ENCODE results near the gene RPN2. TPM values are rescaled to one million over a fixed set of nuclear protein-coding genes. Genes with fewer than 3 reads are reported as not detected.

Gene RPN2
- total and polyA plus RNA-seq, 10 of the 15 experiments (the other 5 are each of a cell fraction or from before 2014, with no cell fraction given): 148 to 365 (median 228) TPM

- TF ChIP-seq MLLT1 (IDR thresholded peaks at IDR 0.05) (no peak), NFYB (IDR thresholded peaks at IDR 0.05; ENCODE audit: insufficient read depth, low read depth, low read length) (no peak), GATAD2B (conservative IDR thresholded peaks at IDR 0.05; ENCODE audit: low read depth) (no peak)
Measured at GRCh38 chr20:37193226-37193625, 14.1 kb downstream of the RPN2 start (continued).

- WGBS (ENCODE audit: insufficient coverage, insufficient replicate concordance, low lambda C conversion rate, missing lambda C conversion rate): 96% methylated on average over 8 of the region's 8 CpGs
- intact Hi-C loops (cut with micrococcal nuclease; ENCODE audit: unreplicated experiment) (loop anchor here (10.0 kb wide), 1 partner anchor 211 kb away; no protein-coding TSS in a partner anchor), in situ Hi-C loops (cut with MboI) (no loop called here)
- Histone ChIP-seq H3K79me2 (ENCODE audit: control insufficient read depth, insufficient read depth, low read length) (peaks cover 65% of the 10 kb centered on the region), H3K9ac (ENCODE audit: control insufficient read depth, insufficient read depth, low read length) (no peak overlapping the region), H3K9me3 (replicated peaks; ENCODE audit: control insufficient read depth, insufficient read depth, low read length) (no peaks in the 10 kb centered on the region), H3K27me3 (replicated peaks in 1 of 2; ENCODE audit: control insufficient read depth in 2 of 2, insufficient read depth in 2 of 2, low read length in 1 of 2) (no peaks in the 10 kb centered on the region), H2AFZ (ENCODE audit: control insufficient read depth, low read depth, low read length) (no peak overlapping the region), H3K27ac (ENCODE audit: control insufficient read depth, insufficient read depth) (no peak overlapping the region), H3K4me3 (no peak overlapping the region), H3K4me2 (ENCODE audit: control insufficient read depth, insufficient read depth) (no peak overlapping the region), H3K36me3 (ENCODE audit: control insufficient read depth in 2 of 2, insufficient read depth in 2 of 2, low read length in 1 of 2) (peaks cover 25 to 41% of the 10 kb centered on the region in 2 experiments), H3K4me1 (ENCODE audit: control insufficient read depth, insufficient read depth, low read length) (peaks cover 17% of the 10 kb centered on the region), H4K20me1 (ENCODE audit: control insufficient read depth, insufficient read depth) (peaks cover 11% of the 10 kb centered on the region)
- ChIA-PET POLR2A (interaction anchor here (0.9 kb wide), 1 partner anchor 96 kb away, joined by 3 read pairs; the partner anchor contains the start of gene MANBAL), CTCF (interaction anchor here (0.7 to 13.5 kb wide), 8 partner anchors 11 to 336 kb away, joined by 3 to 200 read pairs (median 12); partner anchors contain the start of genes BLCAP, MROH8 and RPN2), RAD21 (ENCODE audit: unreplicated experiment) (interaction anchor here (1.0 kb wide), 1 partner anchor 341 kb away, joined by 4 read pairs; no protein-coding TSS in a partner anchor), SMC1A (ENCODE audit: uncharacterized antibody, unreplicated experiment) (interaction anchor here (1.0 to 3.6 kb wide), 3 partner anchors 16 to 341 kb away, joined by 3 to 33 read pairs (median 21); partner anchors contain the start of genes MROH8 and RPN2)
- BruUV-seq (replicated peaks): no TSS peak
- FAIRE-seq (no peak), DNase-seq (ENCODE audit: low read depth, low spot score) (no peak), ATAC-seq (no peak)
- TF ChIP-seq CREM (IDR thresholded peaks at IDR 0.05; ENCODE audit: low read depth): no peak
- TF ChIP-seq JUNB (IDR thresholded peaks at IDR 0.05): no peak
- no peak for TF ChIP-seq EED (IDR thresholded peaks at IDR 0.05; ENCODE audit: low read depth)
Measured at GRCh38 chr20:37193821-37194220, 14.7 kb downstream of the RPN2 start.
